Muscle layer of duodenum (tissue), 2 donors: ENCODE data around the gene FYB1.

Source experiments
- H3K27ac ChIP-seq: one replicate; pipeline ENCODE4 v1.7.0; 2013; ENCODE audit warnings: mild to moderate bottlenecking, low read length
- H3K27me3 ChIP-seq: one replicate; pipeline ENCODE4 v1.7.0; 2013; ENCODE audit warnings: low read depth, mild to moderate bottlenecking, control low read depth, low read length
- H3K36me3 ChIP-seq, 2 donors: one replicate each; pipeline ENCODE4 v1.7.0; 2013; ENCODE audit warnings: low read length in 2 of 2, control low read depth in 1 of 2, mild to moderate bottlenecking in 1 of 2; ENCODE audit not compliant: insufficient read depth in 2 of 2, control insufficient read depth in 1 of 2
- H3K4me1 ChIP-seq, 2 donors: one replicate each; pipeline ENCODE4 v1.7.0; 2013; ENCODE audit warnings: low read length in 2 of 2, mild to moderate bottlenecking in 2 of 2, control low read depth in 1 of 2, moderate library complexity in 1 of 2; ENCODE audit not compliant: insufficient read depth in 2 of 2, control insufficient read depth in 1 of 2
- H3K4me3 ChIP-seq, 2 donors: one replicate each; pipeline ENCODE4 v1.7.0; 2013; ENCODE audit warnings: low read length in 2 of 2, low read depth in 1 of 2, mild to moderate bottlenecking in 1 of 2
- H3K9me3 ChIP-seq, 2 donors: one replicate each; pipeline ENCODE4 v1.7.0; 2013; ENCODE audit warnings: low read length in 2 of 2, control low read depth in 1 of 2, mild to moderate bottlenecking in 1 of 2; ENCODE audit not compliant: control insufficient read depth in 1 of 2
- donor health status: healthy.

FYB1 gene

GRCh38 chr5:39091940-39092580 is 127.3 kb downstream of the FYB1 start:
- Histone ChIP-seq H3K27me3 (no peaks in the 10 kb centered on the region), H3K36me3 (no peaks in the 10 kb centered on the region), H3K4me1 (no peaks in the 10 kb centered on the region), H3K4me3 (no peak overlapping the region), H3K9me3 (peaks cover 0 to 5% of the 10 kb centered on the region in 2 donors), H3K27ac (no peak overlapping the region)

DNA sequence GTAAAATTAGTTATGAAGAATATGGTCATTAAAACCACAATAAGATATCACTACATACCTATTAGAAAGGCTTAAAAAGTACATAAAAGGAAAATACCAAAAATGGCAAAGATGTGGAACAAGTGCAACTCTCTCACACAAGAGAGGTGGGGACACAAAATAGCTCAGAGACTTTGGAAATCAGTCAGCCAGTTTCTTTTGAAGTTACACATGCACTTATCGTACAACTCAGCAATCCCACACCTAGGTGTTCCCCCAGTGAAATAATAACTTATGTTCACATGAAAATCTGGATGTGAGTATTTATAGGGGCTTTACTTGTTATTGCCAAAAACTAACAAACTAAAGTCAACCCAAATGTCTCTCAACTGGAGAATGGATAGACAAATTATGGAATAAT is 135.4 kb downstream of the FYB1 start:
- Histone ChIP-seq H3K4me3 (no peak overlapping the region), H3K4me1 (peaks cover 0 to 3% of the 10 kb centered on the region in 2 donors), H3K36me3 (no peaks in the 10 kb centered on the region)

GRCh38 chr5:39082995-39083394 is 136.4 kb downstream of the FYB1 start:
- H3K27me3 ChIP-seq = no peaks in the 10 kb centered on the region
- H3K4me3 ChIP-seq = no peak overlapping the region
- H3K4me1 ChIP-seq = peaks cover 0 to 3% of the 10 kb centered on the region in 2 donors
- no peaks in the 10 kb centered on the region for H3K36me3 ChIP-seq
- H3K27ac ChIP-seq = no peak overlapping the region
- H3K9me3 ChIP-seq = no peaks in the 10 kb centered on the region

More for the DNA sequence above, 135.4 kb downstream of the FYB1 start:
- H3K27me3 ChIP-seq = no peaks in the 10 kb centered on the region
- no peak overlapping the region for H3K27ac ChIP-seq
- H3K9me3 ChIP-seq = no peaks in the 10 kb centered on the region

DNA sequence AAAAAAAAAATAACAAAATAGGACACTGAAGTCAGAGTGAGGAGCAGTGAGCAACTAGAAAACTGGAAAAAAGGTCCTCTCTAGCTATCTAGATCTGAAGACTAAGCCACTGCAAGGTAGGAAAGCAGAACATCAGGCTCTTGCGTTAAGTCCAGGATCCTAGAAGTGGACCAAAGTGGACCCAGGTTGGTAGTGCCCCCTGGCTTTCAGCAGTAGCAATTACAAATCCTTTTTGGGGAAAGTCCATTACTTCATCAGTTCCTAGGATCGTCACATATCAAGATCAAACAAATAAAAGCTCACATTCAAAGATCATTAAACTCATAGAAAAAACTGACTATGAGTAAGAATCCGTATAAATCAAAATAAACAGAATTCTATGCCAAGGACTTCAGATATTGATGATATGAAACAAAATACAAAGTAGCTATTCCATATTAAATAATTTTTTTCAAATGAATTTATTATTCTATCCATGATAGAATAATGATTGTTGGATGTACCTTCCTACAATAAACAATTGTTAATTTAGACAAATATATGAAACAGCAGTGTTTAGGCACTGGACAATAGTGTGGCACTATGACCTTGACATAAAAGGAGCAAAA is 138.7 kb downstream of the FYB1 start:
- Histone ChIP-seq H3K4me1 (peaks cover 4 to 5% of the 10 kb centered on the region in 2 donors), H3K36me3 (no peaks in the 10 kb centered on the region), H3K4me3 (no peak overlapping the region), H3K27me3 (no peaks in the 10 kb centered on the region), H3K9me3 (no peaks in the 10 kb centered on the region), H3K27ac (no peak overlapping the region)

- H3K9me3 ChIP-seq = no peaks in the 10 kb centered on the region
- no peak overlapping the region for H3K4me3 ChIP-seq
- peaks cover 4 to 5% of the 10 kb centered on the region in 2 donors for H3K4me1 ChIP-seq
- no peak overlapping the region for H3K27ac ChIP-seq
- H3K27me3 ChIP-seq = no peaks in the 10 kb centered on the region
- no peaks in the 10 kb centered on the region for H3K36me3 ChIP-seq
Observed at GRCh38 chr5:39080168-39080567, 139.2 kb downstream of the FYB1 start.

DNA sequence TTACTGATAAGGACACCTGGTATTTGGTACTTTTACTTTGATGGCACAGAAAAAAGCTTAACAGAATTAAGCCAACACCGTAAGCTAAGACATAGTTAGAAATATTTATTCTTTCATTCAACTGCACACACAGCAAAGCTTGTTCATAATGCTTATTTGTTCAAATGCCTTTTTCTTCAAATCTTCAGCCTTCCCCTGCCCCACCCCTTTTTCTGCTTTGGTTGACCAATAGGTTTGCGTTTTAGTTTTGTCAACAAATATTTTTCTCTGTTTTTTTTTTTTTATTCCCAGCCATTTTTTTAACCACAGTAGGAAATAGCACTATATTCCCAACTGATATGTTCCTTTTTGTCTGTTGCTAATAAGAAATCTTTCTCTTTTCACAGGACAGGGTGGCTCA is 140.2 kb downstream of the FYB1 start:
- no peak overlapping the region for H3K27ac ChIP-seq
- no peaks in the 10 kb centered on the region for H3K27me3 ChIP-seq

DNA sequence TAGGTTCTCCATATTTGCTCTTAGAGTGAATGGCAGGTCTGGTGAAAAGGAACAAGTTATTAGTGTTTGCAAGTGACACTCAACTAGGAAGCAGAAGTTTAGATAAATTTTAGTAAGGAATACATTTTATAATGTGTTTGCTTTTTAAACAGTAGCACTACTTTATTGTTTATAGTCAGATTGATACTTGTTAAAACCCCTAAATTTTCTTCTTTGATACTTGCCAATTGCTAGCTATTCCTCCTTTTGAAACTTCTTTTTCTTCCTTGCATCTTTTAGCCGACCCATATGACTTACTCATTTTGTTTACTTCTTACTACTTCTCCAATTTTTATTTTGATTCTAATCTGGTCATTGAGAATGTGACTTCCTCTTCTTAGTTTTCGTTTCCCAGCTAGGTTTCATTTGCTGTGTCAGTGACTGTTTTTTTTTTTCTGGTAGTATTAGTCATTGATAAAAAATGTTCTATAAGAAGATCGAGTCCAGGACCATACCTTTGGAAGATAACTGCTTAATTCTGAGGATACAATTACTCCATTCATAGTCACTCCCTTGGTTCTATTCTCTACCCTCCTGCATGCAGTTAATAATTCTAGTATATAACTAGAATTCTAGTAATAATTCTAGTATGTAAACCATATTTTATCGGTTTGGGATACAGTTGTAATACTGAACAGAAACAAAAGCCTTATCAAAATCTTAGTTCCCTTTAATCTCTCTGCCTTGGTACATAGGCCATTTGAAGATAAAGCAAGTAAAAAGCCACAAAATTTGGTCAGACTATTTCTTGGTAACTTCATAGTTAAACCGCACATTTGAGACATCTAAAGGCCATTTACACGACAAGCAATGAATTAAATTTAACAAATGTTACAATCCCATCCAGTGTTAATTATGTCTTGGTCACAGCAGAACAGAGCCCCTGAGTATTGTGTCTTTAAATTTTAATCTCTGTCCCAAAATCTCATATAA is 142.3 kb downstream of the FYB1 start:
- Histone ChIP-seq H3K9me3 (no peaks in the 10 kb centered on the region), H3K36me3 (no peaks in the 10 kb centered on the region), H3K4me3 (no peak overlapping the region), H3K27ac (peak overlapping the region; percentile 60), H3K27me3 (no peaks in the 10 kb centered on the region), H3K4me1 (peaks cover 4 to 12% of the 10 kb centered on the region in 2 donors)

More for the DNA sequence above, 140.2 kb downstream of the FYB1 start:
- H3K4me1 ChIP-seq = peaks cover 4 to 5% of the 10 kb centered on the region in 2 donors
- no peak overlapping the region for H3K4me3 ChIP-seq
- no peaks in the 10 kb centered on the region for H3K9me3 ChIP-seq
- H3K36me3 ChIP-seq = no peaks in the 10 kb centered on the region

DNA sequence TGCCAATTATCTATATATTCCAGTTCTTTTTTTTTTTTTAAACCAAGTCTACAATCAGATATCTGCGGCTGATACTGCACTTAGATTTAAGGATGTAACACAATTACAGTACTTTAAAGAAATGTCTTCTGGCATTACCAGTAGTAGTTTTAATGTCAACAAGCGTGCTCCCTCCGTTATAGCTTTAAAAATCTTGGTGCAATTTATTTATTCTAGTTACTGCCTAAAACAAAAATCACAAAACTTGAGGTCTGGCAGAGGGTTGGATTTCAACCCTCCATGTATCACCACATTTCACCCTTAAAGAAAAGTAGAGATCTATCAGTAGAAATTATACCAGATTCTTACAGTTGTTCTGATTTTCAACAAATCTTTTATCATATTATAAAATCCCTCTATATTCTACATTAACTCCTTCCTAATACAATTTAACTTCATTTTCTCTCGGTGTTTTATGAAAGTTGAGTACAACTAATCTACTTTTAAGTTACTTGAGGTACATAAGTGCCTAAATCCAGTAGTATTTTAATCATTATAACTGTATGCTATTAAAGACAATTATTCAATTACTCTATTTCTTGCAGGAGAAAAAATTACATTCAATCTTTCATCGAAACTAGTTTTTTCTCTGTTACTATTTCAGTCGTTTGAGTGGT is 143.1 kb downstream of the FYB1 start:
- Histone ChIP-seq H3K4me1 (peaks cover 4 to 17% of the 10 kb centered on the region in 2 donors), H3K4me3 (no peak overlapping the region), H3K27me3 (no peaks in the 10 kb centered on the region), H3K9me3 (no peaks in the 10 kb centered on the region), H3K27ac (peak overlapping the region; percentile 60), H3K36me3 (no peaks in the 10 kb centered on the region)

GRCh38 chr5:39074017-39074814 is 145.1 kb downstream of the FYB1 start, which contains the start of gene RICTOR:
Gene RICTOR (minus strand): TSS chr5:39074399. CDS start chr5:39074377, 22 bp downstream.
- H3K4me3 ChIP-seq = peak within 1 kb of the TSS; percentile 70 to 90
- peak within 1 kb of the TSS; percentile 88 for H3K27ac ChIP-seq
- H3K4me1 ChIP-seq = peaks cover 4 to 21% of the 10 kb centered on the region in 2 donors
- H3K36me3 ChIP-seq = no peaks in the 10 kb centered on the region
- no peaks in the 10 kb centered on the region for H3K9me3 ChIP-seq
- no peaks in the 10 kb centered on the region for H3K27me3 ChIP-seq

DNA sequence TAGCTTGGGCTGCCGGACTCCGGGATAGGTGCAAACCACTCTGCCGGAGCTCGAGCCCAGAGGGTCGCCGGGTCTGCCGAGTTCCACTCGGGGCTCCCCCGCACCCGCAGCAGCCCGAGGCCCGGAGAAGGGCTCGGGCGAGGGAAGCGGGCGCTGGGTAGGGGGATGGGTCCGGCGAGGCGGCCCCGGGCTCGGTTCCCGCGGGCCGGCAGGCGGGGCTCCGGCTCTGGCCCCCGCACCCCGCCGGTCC is 145.7 kb downstream of the FYB1 start:
- Histone ChIP-seq H3K9me3 (no peaks in the 10 kb centered on the region), H3K27ac (peak overlapping the region; percentile 84), H3K4me1 (peaks cover 4 to 21% of the 10 kb centered on the region in 2 donors), H3K27me3 (no peaks in the 10 kb centered on the region), H3K36me3 (no peaks in the 10 kb centered on the region), H3K4me3 (peak overlapping the region; percentile 70 to 90)
